ENCODE measurements around the gene NEUROD2.

The NEUROD2 gene

GRCh38 chr17:39611401-39612112 lies 3.8 kb upstream of the NEUROD2 start:
- DNase-seq (ENCODE audit: low spot score): no peak
- TF ChIP-seq, protein P1, sequence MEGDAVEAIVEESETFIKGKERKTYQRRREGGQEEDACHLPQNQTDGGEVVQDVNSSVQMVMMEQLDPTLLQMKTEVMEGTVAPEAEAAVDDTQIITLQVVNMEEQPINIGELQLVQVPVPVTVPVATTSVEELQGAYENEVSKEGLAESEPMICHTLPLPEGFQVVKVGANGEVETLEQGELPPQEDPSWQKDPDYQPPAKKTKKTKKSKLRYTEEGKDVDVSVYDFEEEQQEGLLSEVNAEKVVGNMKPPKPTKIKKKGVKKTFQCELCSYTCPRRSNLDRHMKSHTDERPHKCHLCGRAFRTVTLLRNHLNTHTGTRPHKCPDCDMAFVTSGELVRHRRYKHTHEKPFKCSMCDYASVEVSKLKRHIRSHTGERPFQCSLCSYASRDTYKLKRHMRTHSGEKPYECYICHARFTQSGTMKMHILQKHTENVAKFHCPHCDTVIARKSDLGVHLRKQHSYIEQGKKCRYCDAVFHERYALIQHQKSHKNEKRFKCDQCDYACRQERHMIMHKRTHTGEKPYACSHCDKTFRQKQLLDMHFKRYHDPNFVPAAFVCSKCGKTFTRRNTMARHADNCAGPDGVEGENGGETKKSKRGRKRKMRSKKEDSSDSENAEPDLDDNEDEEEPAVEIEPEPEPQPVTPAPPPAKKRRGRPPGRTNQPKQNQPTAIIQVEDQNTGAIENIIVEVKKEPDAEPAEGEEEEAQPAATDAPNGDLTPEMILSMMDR (IDR thresholded peaks at IDR 0.05; ENCODE audit: extremely low read depth, missing control alignments): no peak

GRCh38 chr17:39609416-39610025 lies 1.8 kb upstream of the NEUROD2 start:
- TF ChIP-seq, protein P1 (IDR thresholded peaks at IDR 0.05; ENCODE audit: extremely low read depth, missing control alignments): no peak

GRCh38 chr17:39608142-39608981 lies 642 bp upstream of the NEUROD2 start:
- DNase-seq (ENCODE audit: low spot score): no peak
- TF ChIP-seq, protein P1 (IDR thresholded peaks at IDR 0.05; ENCODE audit: extremely low read depth, missing control alignments): no peak

More at GRCh38 chr17:39609416-39610025, 1.8 kb upstream of the NEUROD2 start:
- no peak for DNase-seq (ENCODE audit: low spot score)

- DNase-seq (ENCODE audit: low spot score): no peak
- TF ChIP-seq, protein P1 (IDR thresholded peaks at IDR 0.05; ENCODE audit: extremely low read depth, missing control alignments): no peak
These were observed 466 bp downstream of the NEUROD2 start for GRCh38 chr17:39607057-39607850.

GRCh38 chr17:39606434-39607056 lies 1.2 kb downstream of the NEUROD2 start:
- TF ChIP-seq, protein P1 (IDR thresholded peaks at IDR 0.05; ENCODE audit: extremely low read depth, missing control alignments): no peak
- no peak for DNase-seq (ENCODE audit: low spot score)

DNA sequence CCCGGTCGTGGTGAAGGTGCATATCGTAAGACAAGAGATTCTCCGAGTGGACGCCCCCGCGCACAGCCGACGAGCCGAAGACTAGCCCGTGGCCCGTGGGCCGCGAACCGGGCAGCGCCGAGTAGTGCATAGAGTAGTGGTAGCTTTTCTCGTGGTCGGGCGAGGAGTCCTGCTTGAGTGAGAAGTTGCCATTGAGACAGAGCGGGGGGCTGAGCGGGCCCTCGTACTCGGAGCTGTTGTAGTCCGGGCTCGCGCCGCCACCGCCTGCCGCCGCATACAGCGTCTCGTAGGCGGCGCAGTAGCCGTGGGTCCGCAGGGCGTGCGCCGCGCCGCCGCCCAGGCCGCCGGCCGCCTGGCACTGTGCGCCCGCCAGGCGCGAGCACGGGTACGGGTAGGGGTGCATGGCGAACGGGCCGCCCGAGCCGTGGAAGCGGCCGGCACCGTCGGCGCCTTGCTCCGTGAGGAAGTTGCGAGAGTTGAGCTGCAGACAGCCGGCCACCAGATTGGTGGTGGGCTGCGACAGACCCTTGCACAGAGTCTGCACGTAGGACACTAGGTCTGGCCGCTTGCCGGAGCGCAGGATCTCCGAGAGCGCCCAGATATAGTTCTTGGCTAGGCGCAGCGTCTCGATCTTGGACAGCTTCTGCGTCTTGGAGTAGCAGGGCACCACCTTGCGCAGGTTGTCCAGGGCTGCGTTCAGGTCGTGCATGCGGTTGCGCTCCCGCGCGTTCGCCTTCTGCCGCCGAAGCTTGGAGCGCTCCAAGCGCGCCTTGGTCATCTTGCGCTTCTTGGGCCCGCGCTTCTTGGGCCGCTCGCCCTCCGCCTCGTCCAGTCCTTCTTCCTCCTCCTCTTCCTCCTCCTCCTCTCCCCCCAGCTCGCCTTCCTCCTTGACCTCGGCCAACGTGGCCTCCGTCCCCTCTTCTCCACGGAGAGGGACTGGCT lies 2.0 kb downstream of the NEUROD2 start:
- DNase-seq (ENCODE audit: low spot score): no peak
- TF ChIP-seq, protein P1 (IDR thresholded peaks at IDR 0.05; ENCODE audit: extremely low read depth, missing control alignments): no peak

Measured in GM20000 (cell line).